ENCODE results near the gene TEX38.

The TEX38 gene

DNA sequence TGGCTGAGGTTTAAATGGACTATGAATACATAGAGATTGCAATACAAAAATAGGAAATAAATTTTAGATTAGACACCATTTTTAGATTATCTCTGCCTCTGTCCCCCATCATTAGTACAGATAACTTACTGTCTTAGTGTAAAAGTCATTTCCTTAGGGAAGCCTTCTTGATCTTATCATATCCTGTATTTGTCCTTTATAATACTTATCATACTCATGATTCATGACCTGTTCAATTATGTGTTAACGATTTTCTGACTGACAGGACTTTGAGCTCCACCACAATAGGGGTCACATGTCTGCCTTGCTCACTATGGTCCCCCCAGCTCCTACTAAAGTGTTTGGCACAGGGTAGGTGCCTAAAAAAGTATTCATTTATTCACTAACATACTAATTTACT lies 14.6 kb downstream of the TEX38 start:
- DNase-seq (ENCODE audit: low read depth), result no peak
- TF ChIP-seq, protein P1, sequence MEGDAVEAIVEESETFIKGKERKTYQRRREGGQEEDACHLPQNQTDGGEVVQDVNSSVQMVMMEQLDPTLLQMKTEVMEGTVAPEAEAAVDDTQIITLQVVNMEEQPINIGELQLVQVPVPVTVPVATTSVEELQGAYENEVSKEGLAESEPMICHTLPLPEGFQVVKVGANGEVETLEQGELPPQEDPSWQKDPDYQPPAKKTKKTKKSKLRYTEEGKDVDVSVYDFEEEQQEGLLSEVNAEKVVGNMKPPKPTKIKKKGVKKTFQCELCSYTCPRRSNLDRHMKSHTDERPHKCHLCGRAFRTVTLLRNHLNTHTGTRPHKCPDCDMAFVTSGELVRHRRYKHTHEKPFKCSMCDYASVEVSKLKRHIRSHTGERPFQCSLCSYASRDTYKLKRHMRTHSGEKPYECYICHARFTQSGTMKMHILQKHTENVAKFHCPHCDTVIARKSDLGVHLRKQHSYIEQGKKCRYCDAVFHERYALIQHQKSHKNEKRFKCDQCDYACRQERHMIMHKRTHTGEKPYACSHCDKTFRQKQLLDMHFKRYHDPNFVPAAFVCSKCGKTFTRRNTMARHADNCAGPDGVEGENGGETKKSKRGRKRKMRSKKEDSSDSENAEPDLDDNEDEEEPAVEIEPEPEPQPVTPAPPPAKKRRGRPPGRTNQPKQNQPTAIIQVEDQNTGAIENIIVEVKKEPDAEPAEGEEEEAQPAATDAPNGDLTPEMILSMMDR (IDR thresholded peaks at IDR 0.05; ENCODE audit: control insufficient read depth, insufficient read depth, low read depth, low read length, missing control alignments), result no peak
- no peak overlapping the region for H3K4me3 ChIP-seq (ENCODE audit: control insufficient read depth, low read depth, low read length)

DNA sequence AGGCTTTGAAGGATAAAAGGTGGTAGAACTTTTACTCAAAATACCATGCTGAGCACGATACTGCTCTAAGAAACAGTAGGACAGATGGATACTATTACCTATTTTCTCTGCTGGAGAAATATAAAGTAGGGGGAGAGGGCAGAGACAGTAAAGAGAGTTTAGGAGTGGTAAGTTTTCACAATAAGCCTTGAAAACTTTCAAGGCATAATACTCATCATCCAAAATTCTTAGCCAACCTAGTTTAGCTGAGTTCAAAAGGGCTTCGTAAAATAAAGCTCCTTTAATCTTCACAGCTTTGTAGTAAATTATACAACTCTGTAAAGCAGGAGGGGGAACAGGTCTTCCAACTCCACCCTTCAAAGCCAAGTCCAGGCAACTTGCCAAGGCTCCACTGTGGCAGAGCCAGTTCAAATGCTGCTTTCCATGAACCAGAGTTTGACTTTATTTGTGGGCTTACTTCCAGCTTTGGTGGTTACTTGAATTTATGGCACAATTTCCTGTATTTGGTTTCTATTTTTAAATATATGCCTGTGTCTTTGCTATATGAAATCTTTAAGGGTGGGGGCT lies 15.5 kb downstream of the TEX38 start:
- peak; percentile 61 for DNase-seq (ENCODE audit: low read depth)
- TF ChIP-seq, protein P1 (IDR thresholded peaks at IDR 0.05; ENCODE audit: control insufficient read depth, insufficient read depth, low read depth, low read length, missing control alignments), result no peak
- H3K4me3 ChIP-seq (ENCODE audit: control insufficient read depth, low read depth, low read length), result no peak overlapping the region

DNA sequence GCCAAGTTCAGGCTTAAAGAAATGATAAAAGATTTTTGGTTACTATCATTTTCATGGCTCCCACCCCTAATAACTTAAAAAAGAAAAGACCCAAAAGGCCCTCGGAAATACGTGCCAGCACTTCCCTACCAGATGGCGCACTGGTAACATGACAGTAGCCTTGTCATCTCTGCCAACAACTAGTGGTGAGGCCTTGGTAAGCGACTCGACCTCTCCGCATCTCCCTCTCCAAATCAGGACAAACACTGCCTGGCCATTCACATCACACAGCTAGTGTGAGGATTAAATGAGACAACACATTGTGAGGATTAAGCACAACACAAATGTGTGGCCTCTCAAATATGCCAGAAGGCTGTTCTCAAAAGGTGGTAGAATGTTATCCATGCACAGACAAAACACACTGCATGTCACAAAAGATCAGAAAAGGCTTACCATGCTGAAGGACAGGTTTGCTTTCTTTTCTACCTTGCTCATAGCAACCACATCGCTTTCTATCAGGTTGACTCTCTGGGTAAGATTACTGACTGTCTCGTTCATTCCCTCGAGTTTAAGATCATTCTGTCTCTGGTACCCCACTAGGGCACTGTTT lies 16.4 kb downstream of the TEX38 start:
- DNase-seq (ENCODE audit: low read depth), result no peak
- no peak overlapping the region for H3K4me3 ChIP-seq (ENCODE audit: control insufficient read depth, low read depth, low read length)
- TF ChIP-seq, protein P1 (IDR thresholded peaks at IDR 0.05; ENCODE audit: control insufficient read depth, insufficient read depth, low read depth, low read length, missing control alignments), result no peak

DNA sequence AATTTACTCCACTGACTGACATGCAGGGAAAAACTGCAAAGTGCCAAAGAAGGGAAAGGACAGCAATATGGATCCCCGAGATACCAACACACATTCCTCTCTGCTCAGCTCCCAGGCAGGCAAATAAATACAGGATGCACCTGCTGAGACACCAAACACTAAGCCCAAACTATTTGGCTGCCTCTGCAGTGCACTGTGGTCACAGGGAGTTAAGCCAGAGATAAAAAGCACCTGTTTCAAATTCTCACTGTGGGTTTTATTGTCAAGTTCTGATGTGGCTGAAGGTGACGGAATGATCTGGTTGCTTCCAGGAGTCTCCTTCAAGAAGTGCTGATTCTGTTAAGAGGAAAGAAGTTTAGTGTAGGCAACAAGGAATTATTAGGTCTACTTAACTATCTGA lies 17.7 kb downstream of the TEX38 start:
- TF ChIP-seq, protein P1 (IDR thresholded peaks at IDR 0.05; ENCODE audit: control insufficient read depth, insufficient read depth, low read depth, low read length, missing control alignments), result no peak

DNA sequence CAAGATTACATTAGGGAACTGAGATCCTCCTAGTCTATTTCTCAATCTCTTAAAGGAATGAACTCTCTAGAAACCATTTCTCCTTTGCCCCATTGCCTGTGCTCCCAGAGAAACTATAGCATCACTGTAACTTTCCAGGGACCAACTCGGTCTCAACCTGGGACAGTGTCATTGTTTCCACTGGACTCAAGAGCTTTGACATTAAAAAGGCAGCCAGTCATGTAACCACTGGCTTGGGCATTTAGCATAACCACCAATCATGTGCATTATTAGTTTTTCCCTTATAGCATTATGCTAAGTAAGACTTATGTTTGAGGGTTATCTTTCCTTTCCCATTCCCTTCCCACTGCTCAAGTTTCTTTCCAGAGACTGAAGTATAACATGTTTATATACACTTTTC lies 18.2 kb downstream of the TEX38 start:
- no peak for DNase-seq (ENCODE audit: low read depth)
- TF ChIP-seq, protein P1 (IDR thresholded peaks at IDR 0.05; ENCODE audit: control insufficient read depth, insufficient read depth, low read depth, low read length, missing control alignments), result no peak
- H3K4me3 ChIP-seq (ENCODE audit: control insufficient read depth, low read depth, low read length), result no peak overlapping the region

More for the DNA sequence above, 17.7 kb downstream of the TEX38 start:
- H3K4me3 ChIP-seq (ENCODE audit: control insufficient read depth, low read depth, low read length), result no peak overlapping the region
- DNase-seq (ENCODE audit: low read depth), result no peak

DNA sequence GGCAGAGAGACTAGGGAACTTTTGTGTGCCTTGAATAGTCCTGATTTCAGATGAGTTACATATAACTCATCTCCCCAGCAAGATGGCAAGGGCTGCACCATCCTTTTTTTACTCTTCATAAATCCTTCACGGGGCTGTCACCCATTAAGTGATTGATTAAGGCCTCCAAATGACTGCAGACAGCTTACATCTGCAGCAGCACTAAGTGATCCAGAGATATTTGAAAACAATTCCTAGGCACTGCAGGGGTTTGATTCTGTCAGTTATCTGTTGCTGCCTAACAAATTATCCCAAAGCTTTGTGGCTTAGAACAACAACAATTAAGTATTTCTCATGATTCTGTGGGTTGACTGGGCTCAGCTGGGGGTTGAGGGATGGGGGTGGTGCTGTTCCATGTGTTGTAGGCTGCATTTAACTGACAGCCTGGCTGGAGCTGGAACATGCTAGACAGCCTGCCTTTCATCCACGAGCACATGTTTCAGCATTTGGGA lies 19.3 kb downstream of the TEX38 start:
- TF ChIP-seq, protein P1 (IDR thresholded peaks at IDR 0.05; ENCODE audit: control insufficient read depth, insufficient read depth, low read depth, low read length, missing control alignments), result no peak
- H3K4me3 ChIP-seq (ENCODE audit: control insufficient read depth, low read depth, low read length), result no peak overlapping the region
- no peak for DNase-seq (ENCODE audit: low read depth)
